ENCODE data around the gene RAET1L. TPM values are rescaled to one million over a fixed set of nuclear protein-coding genes. Genes with fewer than 3 reads are reported as not detected.

The RAET1L gene
- total RNA-seq, 2 experiments from 2014 or later = not detected

DNA sequence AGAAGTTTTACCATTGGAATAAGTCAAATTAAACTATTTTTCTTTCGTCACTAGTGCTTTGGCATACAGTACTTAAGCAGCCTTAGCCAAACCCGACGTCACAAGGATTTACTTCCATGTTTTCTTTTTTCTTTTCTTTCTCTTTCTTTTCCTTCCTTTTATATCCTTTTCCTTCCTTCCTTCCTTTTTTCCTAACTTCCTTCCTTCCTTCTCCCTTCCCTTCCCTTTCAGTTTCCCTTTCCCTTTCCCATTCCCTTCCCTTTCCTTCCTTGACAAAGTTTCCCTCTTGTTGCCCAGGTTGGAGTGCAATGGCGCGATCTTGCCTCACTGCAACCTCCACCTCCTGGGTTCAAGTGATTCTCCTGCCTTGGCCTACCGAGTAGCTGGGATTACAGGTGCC is 33.7 kb upstream of the RAET1L start:
- peaks cover 26% of the 10 kb centered on the region for H3K27me3 Mint-ChIP-seq
- no peak for DNase-seq
- no peaks in the 10 kb centered on the region for H3K36me3 Mint-ChIP-seq
- CTCF ChIA-PET = interaction anchor here (0.6 kb wide), 1 partner anchor 20 kb away, joined by 5 read pairs; no protein-coding TSS in a partner anchor
- H3K4me3 Mint-ChIP-seq = no peak overlapping the region
- H3K27ac Mint-ChIP-seq = peak overlapping the region; percentile 32
- H3K4me1 Mint-ChIP-seq (ENCODE audit: low read depth) = peaks cover 8% of the 10 kb centered on the region
- H3K9me3 Mint-ChIP-seq = no peaks in the 10 kb centered on the region
- intact Hi-C loops (cut with micrococcal nuclease) = no loop called here
- POLR2A ChIA-PET = no interaction called here

DNA sequence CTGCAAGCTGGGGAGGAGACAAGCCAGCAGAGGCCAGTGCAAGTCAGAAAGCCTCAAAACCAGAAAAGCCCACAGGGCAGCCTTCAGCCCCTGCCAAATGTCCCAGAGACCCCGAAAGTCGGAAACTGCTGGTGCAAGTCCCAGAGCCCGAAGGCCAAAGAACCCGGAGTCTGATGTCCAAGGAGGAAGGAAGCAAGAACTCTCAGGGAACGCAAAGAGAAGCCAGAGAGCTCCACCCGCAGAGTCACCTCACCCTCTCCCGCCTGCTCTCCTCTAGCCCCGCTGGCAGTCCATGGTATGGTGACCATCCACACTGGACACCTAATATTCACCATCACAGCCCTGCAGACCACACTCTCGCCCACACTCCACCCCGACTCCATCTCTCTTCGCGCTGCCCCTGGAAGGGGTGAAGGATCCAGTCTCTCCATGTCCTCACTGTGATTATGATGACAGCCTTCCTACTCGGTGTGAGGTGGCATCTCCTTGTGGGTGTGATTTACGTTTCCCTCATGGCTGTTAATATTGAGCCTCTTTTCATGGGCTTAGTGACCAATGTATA is 33.0 kb upstream of the RAET1L start:
- H3K27ac Mint-ChIP-seq = no peak overlapping the region
- H3K27me3 Mint-ChIP-seq = peaks cover 30% of the 10 kb centered on the region
- peaks cover 8% of the 10 kb centered on the region for H3K4me1 Mint-ChIP-seq (ENCODE audit: low read depth)
- intact Hi-C loops (cut with micrococcal nuclease) = no loop called here
- ChIA-PET POLR2A (no interaction called here), CTCF (no interaction called here)
- no peak overlapping the region for H3K4me3 Mint-ChIP-seq
- no peak for DNase-seq
- H3K36me3 Mint-ChIP-seq = no peaks in the 10 kb centered on the region
- H3K9me3 Mint-ChIP-seq = no peaks in the 10 kb centered on the region

DNA sequence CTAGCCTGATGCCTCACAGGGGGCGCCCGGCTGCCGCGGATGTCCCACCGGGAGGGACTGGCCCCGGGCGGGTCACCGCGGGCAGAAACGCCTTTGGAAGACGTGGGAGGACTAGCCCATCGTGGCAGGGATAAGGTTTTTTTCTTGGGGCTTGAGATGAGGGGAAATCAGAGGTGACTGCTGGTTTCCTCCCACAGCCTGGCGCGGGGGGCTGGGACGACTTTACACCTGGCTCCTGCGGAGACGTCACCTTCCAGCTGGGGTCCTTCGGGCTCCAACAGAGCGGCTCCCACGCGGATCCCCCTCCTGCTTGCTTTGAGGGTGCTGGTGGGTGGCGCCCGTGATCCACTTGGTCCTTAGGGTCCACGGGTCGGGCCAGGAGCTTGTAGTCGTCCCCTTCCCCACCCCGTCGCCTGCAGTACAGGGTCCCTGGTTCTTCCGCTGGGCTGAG is 32.2 kb upstream of the RAET1L start:
- H3K9me3 Mint-ChIP-seq = no peaks in the 10 kb centered on the region
- DNase-seq = no peak
- intact Hi-C loops (cut with micrococcal nuclease) = no loop called here
- peaks cover 36% of the 10 kb centered on the region for H3K27me3 Mint-ChIP-seq
- no peaks in the 10 kb centered on the region for H3K36me3 Mint-ChIP-seq
- ChIA-PET CTCF (no interaction called here), POLR2A (no interaction called here)
- peaks cover 8% of the 10 kb centered on the region for H3K4me1 Mint-ChIP-seq (ENCODE audit: low read depth)
- H3K4me3 Mint-ChIP-seq = no peak overlapping the region
- no peak overlapping the region for H3K27ac Mint-ChIP-seq

DNA sequence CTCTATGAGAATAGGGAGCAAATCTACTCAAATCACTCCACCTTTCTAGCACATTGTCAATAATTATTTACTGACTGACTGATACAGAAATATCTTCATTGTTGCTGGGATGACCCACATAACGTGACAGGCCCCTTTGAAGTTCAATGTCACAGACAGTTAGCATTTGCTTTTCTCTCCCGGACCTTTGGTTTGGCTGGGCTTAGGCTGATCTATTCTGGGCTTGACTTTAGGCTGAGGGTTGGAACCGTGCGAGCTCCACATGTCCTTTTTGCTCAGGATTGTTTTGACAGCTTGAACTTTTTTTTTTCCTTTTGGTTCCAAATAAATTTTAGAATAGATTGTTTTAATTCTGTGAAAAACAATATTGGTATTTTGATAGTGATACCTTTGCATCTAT is 31.6 kb upstream of the RAET1L start:
- Mint-ChIP-seq H3K4me3 (no peak overlapping the region), H3K27me3 (peaks cover 42% of the 10 kb centered on the region), H3K27ac (no peak overlapping the region), H3K4me1 (ENCODE audit: low read depth) (peaks cover 8% of the 10 kb centered on the region), H3K9me3 (no peaks in the 10 kb centered on the region), H3K36me3 (no peaks in the 10 kb centered on the region)
- intact Hi-C loops (cut with micrococcal nuclease) = no loop called here
- ChIA-PET POLR2A (no interaction called here), CTCF (interaction anchor here (0.5 to 0.6 kb wide), 2 partner anchors 23 to 337 kb away, joined by 3 read pairs; no protein-coding TSS in a partner anchor)
- DNase-seq = no peak

DNA sequence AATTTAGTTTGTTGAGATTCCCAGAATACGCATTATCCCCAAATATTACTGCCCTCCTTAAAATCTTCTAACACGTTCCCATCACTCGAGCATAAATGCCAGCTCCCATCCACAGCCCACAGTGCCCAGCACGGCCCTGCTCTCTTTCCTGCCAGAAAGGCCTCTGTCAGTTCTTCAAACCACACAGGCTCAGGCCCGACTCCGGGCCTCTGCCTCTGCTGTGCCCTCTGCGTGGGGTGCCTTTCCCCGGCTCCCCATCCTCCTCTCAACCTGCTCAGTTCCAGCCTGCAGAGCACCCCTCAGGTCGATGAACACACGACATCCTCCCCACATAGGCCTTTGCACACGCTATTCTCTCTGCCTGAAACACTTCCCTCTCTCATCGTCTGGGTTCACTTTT is 30.8 kb upstream of the RAET1L start:
- no peaks in the 10 kb centered on the region for H3K36me3 Mint-ChIP-seq
- H3K4me1 Mint-ChIP-seq (ENCODE audit: low read depth) = peaks cover 8% of the 10 kb centered on the region
- DNase-seq = no peak
- no peak overlapping the region for H3K27ac Mint-ChIP-seq
- ChIA-PET CTCF (interaction anchor here (3.7 kb wide), 1 partner anchor 15 kb away, joined by 28 read pairs; no protein-coding TSS in a partner anchor), POLR2A (no interaction called here)
- no peaks in the 10 kb centered on the region for H3K9me3 Mint-ChIP-seq
- no peak overlapping the region for H3K4me3 Mint-ChIP-seq
- peaks cover 42% of the 10 kb centered on the region for H3K27me3 Mint-ChIP-seq
- intact Hi-C loops (cut with micrococcal nuclease) = no loop called here

DNA sequence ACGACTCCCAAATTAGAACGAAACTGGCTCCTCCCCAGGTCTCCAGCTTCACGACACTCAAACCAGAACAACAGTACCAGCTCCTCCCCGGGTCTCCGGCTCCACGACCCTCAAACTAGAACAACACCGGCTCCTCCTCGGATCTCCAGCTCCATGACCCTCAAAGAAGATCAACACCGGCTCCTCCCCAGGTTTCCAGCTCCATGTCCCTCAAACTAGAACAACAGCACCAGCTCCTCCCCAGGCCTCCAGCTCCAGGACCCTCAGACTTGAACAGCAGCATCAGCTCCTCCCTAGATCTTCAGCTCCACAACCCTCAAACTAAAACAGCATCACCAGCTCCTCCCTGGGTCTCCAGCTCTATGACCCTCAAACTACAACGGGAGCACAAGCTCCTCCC is 29.8 kb upstream of the RAET1L start:
- peaks cover 49% of the 10 kb centered on the region for H3K27me3 Mint-ChIP-seq
- no peaks in the 10 kb centered on the region for H3K9me3 Mint-ChIP-seq
- DNase-seq = no peak
- peaks cover 5% of the 10 kb centered on the region for H3K4me1 Mint-ChIP-seq (ENCODE audit: low read depth)
- intact Hi-C loops (cut with micrococcal nuclease) = no loop called here
- no peak overlapping the region for H3K4me3 Mint-ChIP-seq
- no peaks in the 10 kb centered on the region for H3K36me3 Mint-ChIP-seq
- CTCF ChIA-PET = interaction anchor here (0.8 to 3.7 kb wide), 3 partner anchors 16 to 341 kb away, joined by 4 to 28 read pairs (median 8); no protein-coding TSS in a partner anchor
- no peak overlapping the region for H3K27ac Mint-ChIP-seq
- POLR2A ChIA-PET = interaction anchor here (0.9 kb wide), 1 partner anchor 21 kb away, joined by 3 read pairs; no protein-coding TSS in a partner anchor

DNA sequence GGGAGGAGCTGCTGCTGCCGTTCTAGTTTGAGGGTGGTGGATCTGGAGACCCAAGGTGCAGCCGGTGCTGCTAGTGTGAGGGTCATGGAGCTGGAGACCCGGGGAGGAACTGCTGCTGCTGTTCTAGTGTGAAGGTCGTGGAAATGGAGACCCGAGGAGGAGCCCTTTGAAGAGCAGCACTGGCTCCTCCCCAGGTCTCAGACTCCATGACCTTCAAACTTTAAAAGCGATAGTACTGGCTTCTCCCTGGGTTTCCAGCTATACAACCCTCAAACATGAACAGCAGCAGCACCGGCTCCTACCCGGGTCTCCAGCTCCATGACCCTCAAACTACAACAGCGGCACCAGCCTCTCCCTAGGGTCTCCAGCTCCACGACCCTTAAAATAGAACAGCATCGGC is 28.1 kb upstream of the RAET1L start:
- H3K36me3 Mint-ChIP-seq = no peaks in the 10 kb centered on the region
- no peak overlapping the region for H3K4me3 Mint-ChIP-seq
- ChIA-PET CTCF (interaction anchor here (0.7 to 3.7 kb wide), 4 partner anchors 18 to 740 kb away, joined by 3 to 28 read pairs (median 4); no protein-coding TSS in a partner anchor), POLR2A (no interaction called here)
- DNase-seq = no peak
- intact Hi-C loops (cut with micrococcal nuclease) = no loop called here
- H3K27ac Mint-ChIP-seq = no peak overlapping the region
- H3K9me3 Mint-ChIP-seq = no peaks in the 10 kb centered on the region
- H3K4me1 Mint-ChIP-seq (ENCODE audit: low read depth) = no peaks in the 10 kb centered on the region
- H3K27me3 Mint-ChIP-seq = peaks cover 48% of the 10 kb centered on the region

DNA sequence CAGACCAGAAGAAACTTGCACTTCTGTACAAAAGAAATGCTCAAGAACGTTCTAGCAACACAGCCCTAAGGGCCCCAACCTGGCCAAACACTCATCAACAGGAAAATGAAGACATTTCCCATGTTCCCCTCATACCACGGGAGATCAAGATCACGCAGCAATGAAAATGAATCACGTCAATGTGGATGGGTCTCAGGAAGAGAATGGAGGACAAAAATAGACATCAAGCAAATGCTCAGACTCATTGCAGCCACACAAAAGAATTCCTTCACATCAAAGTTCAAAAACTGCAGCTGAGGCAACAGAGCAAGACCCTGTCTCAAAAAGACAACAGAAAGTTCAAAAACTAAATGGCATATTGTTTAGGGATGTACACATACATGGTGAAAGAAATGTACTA is 25.5 kb upstream of the RAET1L start:
- H3K36me3 Mint-ChIP-seq = no peaks in the 10 kb centered on the region

DNA sequence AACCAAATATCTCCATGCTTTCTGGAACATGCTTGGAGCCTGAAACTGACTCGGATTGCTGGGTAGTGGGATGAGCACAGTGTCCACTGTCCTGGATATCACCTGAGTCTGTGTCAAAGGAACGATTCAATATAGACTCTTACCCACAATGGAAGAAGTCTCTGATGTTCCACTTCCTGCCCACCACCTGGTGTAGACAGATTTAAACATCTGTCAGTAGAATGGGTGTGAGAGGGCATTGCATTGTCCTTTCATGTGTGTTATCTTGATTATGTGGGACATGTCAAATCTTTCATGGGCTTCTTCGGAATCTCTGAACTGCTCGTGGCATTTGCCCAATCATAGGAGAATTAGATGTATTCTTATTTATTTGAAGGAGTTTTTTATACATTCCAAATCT is 22.8 kb upstream of the RAET1L start:
- H3K36me3 Mint-ChIP-seq = no peaks in the 10 kb centered on the region

More for the DNA sequence above, 25.5 kb upstream of the RAET1L start:
- no peak for DNase-seq
- no peaks in the 10 kb centered on the region for H3K4me1 Mint-ChIP-seq (ENCODE audit: low read depth)
- H3K27me3 Mint-ChIP-seq = peaks cover 53% of the 10 kb centered on the region
- POLR2A ChIA-PET = no interaction called here
- no peaks in the 10 kb centered on the region for H3K9me3 Mint-ChIP-seq
- CTCF ChIA-PET = no interaction called here
- no peak overlapping the region for H3K27ac Mint-ChIP-seq
- H3K4me3 Mint-ChIP-seq = no peak overlapping the region
- intact Hi-C loops (cut with micrococcal nuclease) = no loop called here

DNA sequence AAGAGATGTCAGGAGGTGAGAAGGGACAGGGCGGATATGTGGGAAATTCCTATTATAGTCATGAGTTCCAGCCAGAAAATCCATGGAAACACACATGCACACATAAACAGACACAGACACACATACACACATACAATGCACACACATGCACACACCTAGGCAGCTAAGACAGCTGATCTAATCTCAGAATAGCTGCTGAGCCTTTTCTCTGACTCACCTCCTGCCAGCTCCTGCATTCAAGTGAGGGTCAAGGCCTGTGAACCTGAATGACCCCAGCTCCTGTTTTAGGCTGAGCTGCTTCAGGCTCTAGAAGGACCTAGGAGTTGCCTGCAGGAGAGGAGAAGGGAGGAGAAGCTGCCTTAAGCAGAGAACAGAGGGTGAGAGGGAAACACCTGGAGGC is 21.6 kb upstream of the RAET1L start:
- H3K27ac Mint-ChIP-seq = no peak overlapping the region
- POLR2A ChIA-PET = no interaction called here
- intact Hi-C loops (cut with micrococcal nuclease) = no loop called here
- no peaks in the 10 kb centered on the region for H3K4me1 Mint-ChIP-seq (ENCODE audit: low read depth)
- no peaks in the 10 kb centered on the region for H3K9me3 Mint-ChIP-seq
- no peaks in the 10 kb centered on the region for H3K36me3 Mint-ChIP-seq
- peaks cover 23% of the 10 kb centered on the region for H3K27me3 Mint-ChIP-seq
- H3K4me3 Mint-ChIP-seq = no peak overlapping the region
- CTCF ChIA-PET = interaction anchor here (1.3 kb wide), 1 partner anchor 24 kb away, joined by 5 read pairs; no protein-coding TSS in a partner anchor
- no peak for DNase-seq

More for the DNA sequence above, 22.8 kb upstream of the RAET1L start:
- no peaks in the 10 kb centered on the region for H3K4me1 Mint-ChIP-seq (ENCODE audit: low read depth)
- no peaks in the 10 kb centered on the region for H3K9me3 Mint-ChIP-seq
- intact Hi-C loops (cut with micrococcal nuclease) = no loop called here
- ChIA-PET POLR2A (no interaction called here), CTCF (no interaction called here)
- peaks cover 32% of the 10 kb centered on the region for H3K27me3 Mint-ChIP-seq
- DNase-seq = no peak
- H3K27ac Mint-ChIP-seq = no peak overlapping the region
- no peak overlapping the region for H3K4me3 Mint-ChIP-seq

DNA sequence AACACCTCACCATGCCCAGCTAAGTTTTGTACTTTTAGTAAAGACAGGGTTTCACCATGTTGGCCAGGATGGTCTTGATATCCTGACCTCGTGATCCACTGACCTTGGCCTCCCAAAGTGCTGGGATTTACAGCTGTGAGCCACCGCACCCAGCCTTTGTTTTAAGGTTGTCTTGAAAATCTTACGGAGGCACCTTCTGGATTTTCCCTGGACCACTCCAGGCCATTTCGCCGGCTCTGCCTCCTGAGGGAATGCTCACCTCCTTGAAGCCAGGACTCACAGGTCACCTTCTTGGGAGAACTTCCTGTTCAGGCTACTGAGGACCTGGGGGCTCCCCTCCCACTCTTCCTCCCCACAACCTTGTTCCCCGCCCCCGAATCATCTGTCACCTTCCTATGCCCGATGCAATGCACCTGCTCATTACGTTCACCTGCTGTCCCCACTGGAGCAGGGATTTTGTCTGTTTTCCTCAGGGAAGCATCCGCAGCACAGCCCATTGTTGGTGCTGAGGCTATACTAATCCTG is 19.4 kb upstream of the RAET1L start:
- no peak overlapping the region for H3K27ac Mint-ChIP-seq
- peaks cover 32% of the 10 kb centered on the region for H3K27me3 Mint-ChIP-seq
- H3K9me3 Mint-ChIP-seq = no peaks in the 10 kb centered on the region
- DNase-seq = no peak
- H3K4me1 Mint-ChIP-seq (ENCODE audit: low read depth) = no peaks in the 10 kb centered on the region
- POLR2A ChIA-PET = no interaction called here
- intact Hi-C loops (cut with micrococcal nuclease) = no loop called here
- H3K4me3 Mint-ChIP-seq = no peak overlapping the region
- H3K36me3 Mint-ChIP-seq = no peaks in the 10 kb centered on the region
- CTCF ChIA-PET = interaction anchor here (0.6 kb wide), 1 partner anchor 37 kb away, joined by 3 read pairs; no protein-coding TSS in a partner anchor

DNA sequence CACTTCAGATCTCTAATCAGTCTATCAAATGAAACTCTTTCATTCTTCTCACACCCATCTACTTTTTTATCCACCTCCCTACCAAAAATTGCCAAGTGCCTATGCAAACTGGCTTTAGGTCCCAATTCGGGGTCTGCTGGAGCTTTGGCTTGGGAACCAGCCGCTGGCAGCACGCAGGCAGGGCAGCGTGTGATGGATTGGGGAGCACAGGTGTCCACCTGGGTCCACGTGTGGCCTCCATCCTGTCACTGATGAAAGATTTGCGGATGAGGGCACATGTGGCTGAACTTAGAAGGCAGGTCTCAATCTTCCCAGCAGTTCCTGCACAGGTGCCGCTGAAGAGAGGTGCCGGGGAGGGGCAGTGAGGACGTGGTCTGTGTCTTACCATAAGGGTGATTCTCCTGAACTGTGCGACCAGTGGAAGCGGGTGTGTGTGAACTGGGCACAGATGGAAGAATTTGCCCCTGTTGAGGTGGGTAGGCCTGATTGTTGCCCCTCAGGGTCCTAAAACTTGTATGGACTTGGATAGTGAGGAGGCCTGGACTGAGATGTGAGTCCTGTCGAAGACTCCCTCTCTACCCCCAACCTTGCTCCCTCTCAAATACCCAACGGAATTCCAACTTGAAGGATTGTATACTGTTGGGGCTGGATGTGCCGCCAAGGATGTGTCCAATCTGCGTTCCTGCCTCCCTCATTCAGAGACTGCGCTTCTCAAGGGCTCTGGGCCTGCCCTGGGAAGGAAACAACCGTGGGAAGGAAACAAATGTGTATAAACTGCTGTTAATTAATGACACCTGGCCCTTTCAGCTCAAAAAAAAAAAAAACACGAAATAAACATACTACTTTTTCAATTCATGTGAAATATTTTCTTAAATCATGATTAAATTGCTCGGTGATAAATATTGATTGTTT is 18.4 kb upstream of the RAET1L start:
- CTCF ChIA-PET = interaction anchor here (0.6 kb wide), 1 partner anchor 38 kb away, joined by 3 read pairs; no protein-coding TSS in a partner anchor
- POLR2A ChIA-PET = no interaction called here
- DNase-seq = no peak
- Mint-ChIP-seq H3K4me1 (ENCODE audit: low read depth) (peaks cover 1% of the 10 kb centered on the region), H3K27ac (no peak overlapping the region), H3K9me3 (no peaks in the 10 kb centered on the region), H3K4me3 (no peak overlapping the region), H3K36me3 (no peaks in the 10 kb centered on the region), H3K27me3 (peaks cover 40% of the 10 kb centered on the region)
- intact Hi-C loops (cut with micrococcal nuclease) = no loop called here
